Heart left ventricle (tissue), 16 donors: ENCODE data around the gene ARNT2. TPM values are rescaled to one million over a fixed set of nuclear protein-coding genes. Genes with fewer than 3 reads are reported as not detected.

Experiments used
- ATAC-seq, 4 donors: fragments of 200-7000 bp; cut with Tn5 transposase; one replicate each; pipeline ENCODE4 v1.9.1; 2020 to 2022; ENCODE audit warnings: moderate library complexity in 4 of 4, mild to moderate bottlenecking in 3 of 4, moderate number of reproducible peaks in 1 of 4
- DNase-seq, 5 donors: peaks; one replicate each; pipeline ENCODE4 v3.0.0-alpha.2; 2020
- H3K27ac ChIP-seq, 12 donors: fragments of 200-600 bp; sonication (generic) in 4 of 12; one replicate each; pipeline versions ENCODE4 v1.5.0 to v1.8.0; 2016 to 2022; ENCODE audit warnings: mild to moderate bottlenecking in 2 of 12
- H3K27me3 ChIP-seq, 9 donors: fragments of 200-600 bp; sonication (generic) in 2 of 9; one replicate each; pipeline versions ENCODE4 v1.5.1 to v1.8.0; 2016 to 2022; ENCODE audit warnings: mild to moderate bottlenecking in 3 of 9
- H3K36me3 ChIP-seq, 9 donors: fragments of 200-600 bp; sonication (generic) in 2 of 9; one replicate each; pipeline versions ENCODE4 v1.5.0 to v1.8.0; 2018 to 2022; ENCODE audit warnings: mild to moderate bottlenecking in 2 of 9
- H3K4me1 ChIP-seq, 12 donors: fragments of 200-600 bp; sonication (generic) in 4 of 12; one replicate each; pipeline versions ENCODE4 v1.5.0 to v1.8.0; 2016 to 2022; ENCODE audit warnings: mild to moderate bottlenecking in 3 of 12
- H3K4me3 ChIP-seq, 12 donors: fragments of 200-600 bp; sonication (generic) in 4 of 12; one replicate each; pipeline versions ENCODE4 v1.5.0 to v1.8.0; 2017 to 2022; ENCODE audit warnings: mild to moderate bottlenecking in 9 of 12, moderate library complexity in 4 of 12
- H3K9me3 ChIP-seq, 12 donors: fragments of 200-600 bp; sonication (generic) in 4 of 12; one replicate each; pipeline versions ENCODE4 v1.5.0 to v1.8.0; 2016 to 2022; ENCODE audit warnings: mild to moderate bottlenecking in 1 of 12
- CTCF ChIP-seq, 12 donors: fragments of 200-600 bp; sonication (generic) in 4 of 12; IDR thresholded peaks; one replicate each; pipeline versions ENCODE4 v1.5.0 to v1.8.0; 2018 to 2022; ENCODE audit warnings: antibody characterized with exemption in 12 of 12, mild to moderate bottlenecking in 5 of 12
- POLR2A ChIP-seq, 2 donors: fragments of 450-650 bp; IDR thresholded peaks; one replicate each; pipeline ENCODE4 v1.6.1; 2017; ENCODE audit warnings: antibody characterized with exemption in 2 of 2, mild to moderate bottlenecking in 2 of 2, moderate library complexity in 2 of 2
- WGBS, 4 donors: extraction: QIAGEN DNeasy Blood & Tissue Kit in 2 of 4; methylation state at CpG; one replicate each; pipeline versions ENCODE4 v1.1.5 to v1.1.7; 2013 to 2018; 5-methylcytosine and 5-hydroxymethylcytosine counted together
- intact Hi-C, 10 donors: fragments of 100-400 bp; cut with DNase I; formaldehyde crosslinking; loops; one replicate each; pipeline versions ENCODE4 v1.11.1 to v1.14.2; 2022
- polyA plus RNA-seq, 2 donors: library from polyadenylated mRNA; stranded (reverse); fragments of 200-250 nt; gene quantifications; one replicate each; pipeline ENCODE4 v1.2.3, GENCODE V29; 2013
- total RNA-seq, 9 donors: library from RNA; depleted of rRNA in 2 of 9; stranded (reverse); fragments of >200 nt in 2 of 9; fragmentation: NEBNext Ultra II Directional in 3 of 9; extraction: Animal tissue kit (Norgen Biotek cat#: 25700) in 3 of 9; gene quantifications; one replicate each; pipeline versions ENCODE4 v1.1.0 to v1.2.4, GENCODE V29; 2016 to 2023
- donor health status: ischemic (EF 13 %, LVEDD 7.1; RV severe dilation, severe dysfunction).
- donor health status: healthy with polysubstance abuse.
- donor health status: DM: no; HTN: yes; CAD: no.
- donor health status: DM: no; HTN: no; CAD: no.
- donor health status: ischemic (EF 25% LVEDD 6.9; RV normal size, moderate dysfunction).
- donor health status: ischemic (EF 25% LVEDD 5.7; RV mildly dilated, moderate dysfunction).
- donor health status: healthy.
- donor health status: DM: yes; HTN: yes; CAD: no.
- donor health status: ischemic (EF 35%, LVEDD 5.7; RV mildly dilated, moderate dysfunction).
- donor health status: nonischemic (EF 11% LVEDD 7.7; RV severe dilation, severe dysfunction).
- donor health status: DM: yes; HTN: yes; CAD: no.
- donor health status: PGD.
- donor health status: ischemic (EF 29% LVEDD 5.4; RV normal size, mild dysfunction).
- donor health status: nonischemic (EF 23%, LVEDD 6.1; RV moderate dilation, normal function).

Gene ARNT2
- total and polyA plus RNA-seq, 11 donors, result 1.2 to 10.0 (median 3.9) TPM

GRCh38 chr15:80414546-80415357 is 10.6 kb downstream of the ARNT2 start:
- no peaks in the 10 kb centered on the region for H3K9me3 ChIP-seq
- WGBS, 4 donors, result 77 to 85% (median 81%) methylated on average over 7 of the region's 7 CpGs
- peaks cover 0 to 2% (median 0%) of the 10 kb centered on the region in 9 donors for H3K27me3 ChIP-seq
- no peak overlapping the region for H3K27ac ChIP-seq
- ATAC-seq (no peak), DNase-seq (no peak)
- TF ChIP-seq POLR2A (IDR thresholded peaks at IDR 0.05), result no peak
- TF ChIP-seq CTCF (IDR thresholded peaks at IDR 0.05), result no peak
- intact Hi-C loops, result no loop called here
- no peaks in the 10 kb centered on the region for H3K36me3 ChIP-seq
- H3K4me1 ChIP-seq, result no peaks in the 10 kb centered on the region
- H3K4me3 ChIP-seq, result no peak overlapping the region

GRCh38 chr15:80415358-80415670 is 11.1 kb downstream of the ARNT2 start:
- intact Hi-C loops, result no loop called here
- Histone ChIP-seq H3K36me3 (no peaks in the 10 kb centered on the region), H3K27ac (no peak overlapping the region), H3K9me3 (no peaks in the 10 kb centered on the region), H3K4me3 (no peak overlapping the region), H3K4me1 (no peaks in the 10 kb centered on the region), H3K27me3 (peaks cover 0 to 2% (median 0%) of the 10 kb centered on the region in 9 donors)
- DNase-seq, result no peak
- TF ChIP-seq POLR2A (IDR thresholded peaks at IDR 0.05), result no peak
- no peak for TF ChIP-seq CTCF (IDR thresholded peaks at IDR 0.05)
- ATAC-seq, result no peak
- WGBS, 4 donors, result 90 to 93% (median 92%) methylated on average over 11 of the region's 11 CpGs

GRCh38 chr15:80416702-80417101 is 12.5 kb downstream of the ARNT2 start:
- WGBS, 4 donors, result 65 to 77% (median 74%) methylated on average over 4 of the region's 4 CpGs
- DNase-seq, result no peak
- Histone ChIP-seq H3K36me3 (no peaks in the 10 kb centered on the region), H3K4me3 (no peak overlapping the region), H3K27ac (no peak overlapping the region), H3K4me1 (no peaks in the 10 kb centered on the region), H3K27me3 (peaks cover 0 to 2% (median 0%) of the 10 kb centered on the region in 9 donors), H3K9me3 (no peaks in the 10 kb centered on the region)
- ATAC-seq, result no peak
- TF ChIP-seq POLR2A (IDR thresholded peaks at IDR 0.05) (no peak), CTCF (IDR thresholded peaks at IDR 0.05) (no peak)
- intact Hi-C loops, result no loop called here

- ATAC-seq, result no peak
- 49 to 61% (median 55%) methylated on average over 8 to 10 of the region's 10 CpGs for WGBS, 4 donors
- Histone ChIP-seq H3K36me3 (no peaks in the 10 kb centered on the region), H3K27ac (no peak overlapping the region), H3K4me1 (no peaks in the 10 kb centered on the region), H3K27me3 (no peaks in the 10 kb centered on the region), H3K4me3 (no peak overlapping the region), H3K9me3 (no peaks in the 10 kb centered on the region)
- peak; percentile 22 to 57 (median 40) for TF ChIP-seq CTCF (IDR thresholded peaks at IDR 0.05)
- no peak for TF ChIP-seq POLR2A (IDR thresholded peaks at IDR 0.05)
- intact Hi-C loops, result no loop called here
- no peak for DNase-seq
Measured at GRCh38 chr15:80418892-80419537, 14.8 kb downstream of the ARNT2 start.
